Heart right ventricle (tissue), 16 donors: ENCODE data around the gene PLD1. TPM values are rescaled to one million over a fixed set of nuclear protein-coding genes. Genes with fewer than 3 reads are reported as not detected.
A peak's percentile ranks its signal among the peaks of the same experiment; 100 is the strongest.

ENCODE experiments used
- ATAC-seq, 8 donors: fragments of 200-7000 bp; cut with Tn5 transposase; one replicate each; pipeline ENCODE4 v1.9.1; 2020; ENCODE audit warnings: mild to moderate bottlenecking in 8 of 8, moderate library complexity in 8 of 8, moderate number of reproducible peaks in 1 of 8
- DNase-seq, 2 donors: peaks; one replicate each; pipeline ENCODE4 v3.0.0-alpha.2; 2020
- H3K27ac ChIP-seq, 10 donors: fragments of 200-600 bp; sonication (generic) in 2 of 10; one replicate each; pipeline versions ENCODE4 v1.5.0 to v1.8.0; 2020 to 2022; ENCODE audit warnings: mild to moderate bottlenecking in 3 of 10
- H3K27me3 ChIP-seq, 7 donors: fragments of 200-600 bp; one replicate each; pipeline ENCODE4 v1.8.0; 2021 to 2022; ENCODE audit warnings: mild to moderate bottlenecking in 2 of 7
- H3K36me3 ChIP-seq, 9 donors: fragments of 200-600 bp; sonication (generic) in 1 of 9; one replicate each; pipeline versions ENCODE4 v1.5.0 to v1.8.0; 2020 to 2022; ENCODE audit warnings: mild to moderate bottlenecking in 2 of 9
- H3K4me1 ChIP-seq, 9 donors: fragments of 200-600 bp; sonication (generic) in 1 of 9; one replicate each; pipeline versions ENCODE4 v1.5.0 to v1.8.0; 2020 to 2022; ENCODE audit warnings: mild to moderate bottlenecking in 4 of 9
- H3K4me3 ChIP-seq, 10 donors: fragments of 200-600 bp; sonication (generic) in 2 of 10; one replicate each; pipeline versions ENCODE4 v1.5.0 to v1.8.0; 2020 to 2022; ENCODE audit warnings: mild to moderate bottlenecking in 7 of 10, moderate library complexity in 2 of 10
- H3K9me3 ChIP-seq, 11 donors: fragments of 200-600 bp in 10 of 11; sonication (generic) in 2 of 11; one replicate each; pipeline versions ENCODE4 v1.5.0 to v1.8.0; 2013 to 2022; ENCODE audit warnings: mild to moderate bottlenecking in 2 of 11, control low read depth in 1 of 11, moderate library complexity in 1 of 11
- WGBS, 2 donors: extraction: QIAGEN DNeasy Blood & Tissue Kit; methylation state at CpG; one replicate each; pipeline ENCODE4 v1.1.7; 2013; ENCODE audit warnings: inconsistent platforms in 1 of 2; 5-methylcytosine and 5-hydroxymethylcytosine counted together
- intact Hi-C, 10 donors: fragments of 100-400 bp; cut with DNase I; formaldehyde crosslinking; loops; one replicate each; pipeline versions ENCODE4 v1.11.1 to v1.14.2; 2022
- polyA plus RNA-seq, 2 donors: library from polyadenylated mRNA; stranded (reverse); fragments of 200-250 nt; gene quantifications; one replicate each; pipeline ENCODE4 v1.2.3, GENCODE V29; 2013
- total RNA-seq, 10 donors: library from RNA; stranded (reverse); fragmentation: NEBNext Ultra II Directional in 3 of 10; extraction: Animal tissue kit (Norgen Biotek cat#: 25700) in 3 of 10; gene quantifications; one replicate each; pipeline versions ENCODE4 v1.2.1 to v1.2.4, GENCODE V29; 2021 to 2023
- TF ChIP-seq, protein P1 (sequence below), 9 donors: fragments of 200-600 bp; sonication (generic) in 2 of 9; IDR thresholded peaks; one replicate each; pipeline versions ENCODE4 v1.5.0 to v1.8.0; 2021 to 2022; ENCODE audit warnings: antibody characterized with exemption in 9 of 9, mild to moderate bottlenecking in 5 of 9, moderate library complexity in 1 of 9
- donor health status: Arrhythmogenic right ventricular cardiomyopathy.
- donor health status: ischemic (EF 13 %, LVEDD 7.1; RV severe dilation, severe dysfunction).
- donor health status: healthy with polysubstance abuse.
- donor health status: DM: no; HTN: yes; CAD: no.
- donor health status: DM: no; HTN: no; CAD: no.
- donor health status: ischemic (EF 25% LVEDD 6.9; RV normal size, moderate dysfunction).
- donor health status: ischemic (EF 25% LVEDD 5.7; RV mildly dilated, moderate dysfunction).
- donor health status: healthy.
- donor health status: DM: yes; HTN: yes; CAD: no.
- donor health status: Ischemic cardiomyopathy.
- donor health status: ischemic (EF 35%, LVEDD 5.7; RV mildly dilated, moderate dysfunction).
- donor health status: nonischemic (EF 11% LVEDD 7.7; RV severe dilation, severe dysfunction).
- donor health status: DM: yes; HTN: yes; CAD: no.
- donor health status: PGD.
- donor health status: ischemic (EF 29% LVEDD 5.4; RV normal size, mild dysfunction).
- donor health status: nonischemic (EF 23%, LVEDD 6.1; RV moderate dilation, normal function).

Gene PLD1
- total and polyA plus RNA-seq, 12 donors, result 10.5 to 83.3 (median 62.9) TPM

DNA sequence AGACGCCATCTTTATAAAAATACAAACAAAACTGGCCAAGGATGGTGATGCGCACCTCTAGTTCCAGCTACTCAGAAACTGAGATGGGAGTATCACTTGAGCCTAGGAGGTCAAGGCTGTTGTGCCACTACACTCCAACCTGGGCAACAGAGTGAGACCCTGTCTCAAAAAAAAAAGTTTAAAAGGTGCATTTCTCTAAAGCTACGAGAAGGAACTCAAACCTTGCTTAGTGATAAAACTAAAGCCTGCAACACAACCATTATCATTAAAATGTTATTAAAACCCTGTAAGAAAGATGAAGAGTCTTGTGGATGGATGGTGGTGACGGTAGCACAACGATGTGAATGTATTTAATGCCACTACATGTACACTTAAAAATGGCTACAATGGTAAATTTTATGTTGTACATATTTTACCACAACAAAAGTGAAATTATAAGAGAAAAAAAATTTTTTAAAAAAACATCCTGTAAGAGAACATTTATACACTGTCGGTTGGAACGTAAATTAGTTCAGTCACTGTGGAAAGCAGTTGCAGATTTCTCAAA, 3.1 kb downstream of the PLD1 start:
- 94 to 96% methylated on average over 7 of the region's 7 CpGs for WGBS, 2 donors
- H3K27ac ChIP-seq, result peak overlapping the region in 8 of 10 donors; percentile 6 to 82 (median 74)
- peaks cover 5 to 78% (median 36%) of the 10 kb centered on the region in 9 donors for H3K4me1 ChIP-seq

DNA sequence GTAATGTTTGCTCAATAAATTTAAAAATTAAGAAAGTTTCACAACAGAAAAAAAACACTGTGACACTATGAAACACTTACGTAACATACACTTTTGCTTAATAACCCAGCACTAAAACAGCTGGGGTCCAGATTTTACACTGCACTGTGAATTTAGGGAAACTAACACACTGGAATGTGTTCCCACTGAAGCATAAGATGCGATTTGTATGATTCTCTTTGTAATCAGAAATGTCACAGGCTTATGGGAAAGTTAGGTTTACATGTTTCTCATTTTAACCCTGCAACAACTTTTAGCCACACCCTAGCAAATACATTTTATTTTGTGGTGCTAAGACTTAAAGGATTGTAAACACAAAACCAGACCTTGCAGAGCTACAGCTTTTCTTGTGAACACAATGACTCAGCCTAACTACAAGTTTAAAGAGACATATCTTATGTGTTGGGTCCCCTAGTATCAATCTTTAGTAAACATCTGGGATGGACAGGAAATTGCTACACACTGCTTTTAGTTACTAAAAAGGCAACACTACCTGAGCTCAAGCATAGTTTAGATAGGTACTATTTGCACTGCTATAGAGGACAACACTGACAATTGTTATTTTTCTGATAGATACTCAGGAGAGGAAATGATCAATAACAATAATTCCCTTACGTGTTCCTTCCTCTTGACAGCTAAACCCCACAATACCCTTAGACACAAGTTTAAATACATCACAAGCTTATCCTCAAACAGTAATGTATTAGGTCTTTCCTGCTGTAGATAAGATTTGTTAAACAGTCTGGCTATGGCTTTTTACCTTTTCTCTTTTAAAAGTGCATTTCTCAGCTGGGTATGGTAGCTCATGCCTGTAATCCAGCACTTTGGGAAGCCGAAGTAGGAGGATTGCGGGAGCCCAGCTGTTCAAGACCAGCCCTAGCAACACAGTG, 3.8 kb downstream of the PLD1 start:
- Histone ChIP-seq H3K36me3 (no peaks in the 10 kb centered on the region), H3K4me3 (no peak overlapping the region), H3K27me3 (no peaks in the 10 kb centered on the region), H3K9me3 (no peaks in the 10 kb centered on the region), H3K27ac (peak overlapping the region in 9 of 10 donors; percentile 55 to 82 (median 75)), H3K4me1 (peaks cover 5 to 80% (median 43%) of the 10 kb centered on the region in 9 donors)
- 54 to 80% methylated on average over 5 of the region's 5 CpGs for WGBS, 2 donors
- TF ChIP-seq, protein P1, sequence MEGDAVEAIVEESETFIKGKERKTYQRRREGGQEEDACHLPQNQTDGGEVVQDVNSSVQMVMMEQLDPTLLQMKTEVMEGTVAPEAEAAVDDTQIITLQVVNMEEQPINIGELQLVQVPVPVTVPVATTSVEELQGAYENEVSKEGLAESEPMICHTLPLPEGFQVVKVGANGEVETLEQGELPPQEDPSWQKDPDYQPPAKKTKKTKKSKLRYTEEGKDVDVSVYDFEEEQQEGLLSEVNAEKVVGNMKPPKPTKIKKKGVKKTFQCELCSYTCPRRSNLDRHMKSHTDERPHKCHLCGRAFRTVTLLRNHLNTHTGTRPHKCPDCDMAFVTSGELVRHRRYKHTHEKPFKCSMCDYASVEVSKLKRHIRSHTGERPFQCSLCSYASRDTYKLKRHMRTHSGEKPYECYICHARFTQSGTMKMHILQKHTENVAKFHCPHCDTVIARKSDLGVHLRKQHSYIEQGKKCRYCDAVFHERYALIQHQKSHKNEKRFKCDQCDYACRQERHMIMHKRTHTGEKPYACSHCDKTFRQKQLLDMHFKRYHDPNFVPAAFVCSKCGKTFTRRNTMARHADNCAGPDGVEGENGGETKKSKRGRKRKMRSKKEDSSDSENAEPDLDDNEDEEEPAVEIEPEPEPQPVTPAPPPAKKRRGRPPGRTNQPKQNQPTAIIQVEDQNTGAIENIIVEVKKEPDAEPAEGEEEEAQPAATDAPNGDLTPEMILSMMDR (IDR thresholded peaks at IDR 0.05), result no peak
- DNase-seq (no peak), ATAC-seq (no peak)
- intact Hi-C loops, result no loop called here

More for the DNA sequence above, 3.1 kb downstream of the PLD1 start:
- TF ChIP-seq, protein P1 (IDR thresholded peaks at IDR 0.05), result no peak
- intact Hi-C loops, result no loop called here
- Histone ChIP-seq H3K9me3 (no peaks in the 10 kb centered on the region), H3K4me3 (no peak overlapping the region), H3K36me3 (no peaks in the 10 kb centered on the region), H3K27me3 (no peaks in the 10 kb centered on the region)
- DNase-seq (no peak), ATAC-seq (no peak)

DNA sequence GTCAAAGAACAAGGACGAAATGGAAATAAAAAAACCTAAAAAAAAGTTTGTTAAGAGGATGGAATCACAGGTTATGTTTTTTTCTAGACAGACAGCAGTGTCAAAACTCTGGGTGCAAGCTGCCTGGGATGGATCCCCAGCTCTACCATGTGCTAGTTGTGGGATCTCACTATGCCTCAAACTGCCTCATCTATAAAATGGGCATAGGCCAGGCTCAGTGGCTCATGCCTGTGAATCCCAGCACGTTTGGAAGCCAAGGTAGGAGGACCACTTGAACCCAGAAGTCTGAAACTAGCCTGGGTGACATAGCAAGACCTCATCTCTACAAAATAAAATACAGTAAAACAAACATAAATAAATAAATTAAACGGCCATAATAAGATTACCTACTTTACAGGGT, 4.6 kb downstream of the PLD1 start:
- Histone ChIP-seq H3K4me3 (no peak overlapping the region), H3K36me3 (no peaks in the 10 kb centered on the region), H3K9me3 (no peaks in the 10 kb centered on the region), H3K27ac (peak overlapping the region; percentile 55 to 82 (median 74)), H3K27me3 (no peaks in the 10 kb centered on the region), H3K4me1 (peaks cover 5 to 80% (median 46%) of the 10 kb centered on the region in 9 donors)
- 53 to 55% methylated on average over 3 of the region's 3 CpGs for WGBS, 2 donors
- TF ChIP-seq, protein P1 (IDR thresholded peaks at IDR 0.05), result no peak
- DNase-seq, result no peak
- intact Hi-C loops, result no loop called here
- ATAC-seq, result no peak

GRCh38 chr3:171804618-171805389, 5.5 kb downstream of the PLD1 start:
- WGBS, 2 donors, result 44 to 51% methylated on average over 6 of the region's 6 CpGs
- Histone ChIP-seq H3K9me3 (no peaks in the 10 kb centered on the region), H3K36me3 (no peaks in the 10 kb centered on the region), H3K27ac (peak overlapping the region; percentile 55 to 82 (median 74)), H3K4me1 (peaks cover 5 to 79% (median 46%) of the 10 kb centered on the region in 9 donors), H3K4me3 (no peak overlapping the region), H3K27me3 (no peaks in the 10 kb centered on the region)
- TF ChIP-seq, protein P1 (IDR thresholded peaks at IDR 0.05), result no peak
- peak in 7 of 8 donors; percentile 7 to 50 (median 28) for ATAC-seq
- intact Hi-C loops, result no loop called here
- peak in 1 of 2 donors; percentile 61 for DNase-seq
